ENCODE results near the gene PHETA1.

GRCh38 chr12:111390910-111391309, 22.0 kb upstream of the PHETA1 start:
- TF ChIP-seq, protein P1, sequence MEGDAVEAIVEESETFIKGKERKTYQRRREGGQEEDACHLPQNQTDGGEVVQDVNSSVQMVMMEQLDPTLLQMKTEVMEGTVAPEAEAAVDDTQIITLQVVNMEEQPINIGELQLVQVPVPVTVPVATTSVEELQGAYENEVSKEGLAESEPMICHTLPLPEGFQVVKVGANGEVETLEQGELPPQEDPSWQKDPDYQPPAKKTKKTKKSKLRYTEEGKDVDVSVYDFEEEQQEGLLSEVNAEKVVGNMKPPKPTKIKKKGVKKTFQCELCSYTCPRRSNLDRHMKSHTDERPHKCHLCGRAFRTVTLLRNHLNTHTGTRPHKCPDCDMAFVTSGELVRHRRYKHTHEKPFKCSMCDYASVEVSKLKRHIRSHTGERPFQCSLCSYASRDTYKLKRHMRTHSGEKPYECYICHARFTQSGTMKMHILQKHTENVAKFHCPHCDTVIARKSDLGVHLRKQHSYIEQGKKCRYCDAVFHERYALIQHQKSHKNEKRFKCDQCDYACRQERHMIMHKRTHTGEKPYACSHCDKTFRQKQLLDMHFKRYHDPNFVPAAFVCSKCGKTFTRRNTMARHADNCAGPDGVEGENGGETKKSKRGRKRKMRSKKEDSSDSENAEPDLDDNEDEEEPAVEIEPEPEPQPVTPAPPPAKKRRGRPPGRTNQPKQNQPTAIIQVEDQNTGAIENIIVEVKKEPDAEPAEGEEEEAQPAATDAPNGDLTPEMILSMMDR (IDR thresholded peaks at IDR 0.05), result no peak
- no peak for TF ChIP-seq POLR2A (IDR thresholded peaks at IDR 0.05)
